Fibroblast of lung (primary cell): ENCODE data around the gene COQ3. TPM values are rescaled to one million over a fixed set of nuclear protein-coding genes. Genes with fewer than 3 reads are reported as not detected.

Experiments
- DNase-seq, 2 donors: peaks; one replicate each; pipeline versions ENCODE4 v3.0.0 to v3.0.0-alpha.2; 2010; ENCODE audit warnings: low read depth in 2 of 2
- H2AFZ ChIP-seq: 2 replicates; pipeline ENCODE4 v1.5.1; 2012; ENCODE audit warnings: low read length, control low read depth, inconsistent platforms
- H3K27ac ChIP-seq: 2 replicates; pipeline ENCODE4 v1.5.1; 2011; ENCODE audit warnings: low read length, control low read depth; ENCODE audit not compliant: insufficient read depth
- H3K27me3 ChIP-seq: 2 replicates; pipeline ENCODE4 v1.5.1; 2011; ENCODE audit warnings: mild to moderate bottlenecking, low read length; ENCODE audit not compliant: control insufficient read depth, insufficient read depth
- H3K36me3 ChIP-seq: 2 replicates; pipeline ENCODE4 v1.5.1; 2011; ENCODE audit warnings: low read length; ENCODE audit not compliant: control insufficient read depth, insufficient read depth
- H3K4me1 ChIP-seq: 2 replicates; pipeline ENCODE4 v1.5.1; 2011; ENCODE audit warnings: low read length; ENCODE audit not compliant: control insufficient read depth, insufficient read depth; ENCODE audit errors: extremely low read depth
- H3K4me2 ChIP-seq: 2 replicates; pipeline ENCODE4 v1.5.1; 2011; ENCODE audit warnings: low read length, control low read depth; ENCODE audit not compliant: insufficient read depth; ENCODE audit errors: extremely low read depth
- H3K4me3 ChIP-seq, 4 experiments: fragments of 200-600 bp in 1 of 4; sonication (generic) in 1 of 4; replicated peaks in 1 of 4; 2 replicates each; pipeline ENCODE4 v1.5.1; 2011 to 2016; ENCODE audit warnings: low read length in 4 of 4, low read depth in 3 of 4, mild to moderate bottlenecking in 3 of 4, control low read depth in 2 of 4, inconsistent platforms in 1 of 4, mixed read lengths in 1 of 4; ENCODE audit not compliant: insufficient read depth in 1 of 4; ENCODE audit errors: control extremely low read depth in 1 of 4
- H3K79me2 ChIP-seq: 2 replicates; pipeline ENCODE4 v1.5.1; 2012; ENCODE audit warnings: mild to moderate bottlenecking, low read length, inconsistent platforms; ENCODE audit not compliant: control insufficient read depth, insufficient read depth
- H3K9ac ChIP-seq: 2 replicates; pipeline ENCODE4 v1.5.1; 2011; ENCODE audit warnings: mild to moderate bottlenecking, low read length, control low read depth; ENCODE audit not compliant: insufficient read depth
- H3K9me3 ChIP-seq: 2 replicates; pipeline ENCODE4 v1.5.1; 2012; ENCODE audit warnings: low read depth, low read length; ENCODE audit not compliant: control insufficient read depth, insufficient read depth
- H4K20me1 ChIP-seq: 2 replicates; pipeline ENCODE4 v1.5.1; 2011; ENCODE audit warnings: low read length; ENCODE audit not compliant: control insufficient read depth, insufficient read depth; ENCODE audit errors: extremely low read depth
- CTCF ChIP-seq, 2 donors: IDR thresholded peaks in 1 of 2; conservative IDR thresholded peaks in 1 of 2; 1 replicate in 1 of 2; 2 replicates in 1 of 2; pipeline ENCODE4 v1.5.1; 2011 to 2012; ENCODE audit warnings: low read length in 2 of 2, control low read depth in 1 of 2, inconsistent platforms in 1 of 2, low read depth in 1 of 2, mild to moderate bottlenecking in 1 of 2
- EZH2 ChIP-seq: IDR thresholded peaks from 2 replicates; pipeline ENCODE4 v1.5.1; 2012; ENCODE audit warnings: low read length, control low read depth, mild to moderate bottlenecking; ENCODE audit errors: missing control alignments
- polyA plus RNA-seq, 2 donors: library from polyadenylated mRNA; depleted of rRNA in 1 of 2; stranded (reverse) in 1 of 2; unstranded in 1 of 2; fragments of >200 nt; gene quantifications; 2 replicates each; pipeline ENCODE4 v1.2.1, GENCODE V29; 2011 to 2012; ENCODE audit warnings: missing spikeins in 1 of 2
- total RNA-seq: library from RNA; depleted of rRNA; stranded (reverse); fragments of >200 nt; gene quantifications from 2 replicates; pipeline ENCODE4 v1.2.1, GENCODE V29; 2014

The COQ3 gene
- total and polyA plus RNA-seq, 2 donors (not counting 1 experiment from before 2014, with no cell fraction given), result 5.3 to 13.3 TPM

- Histone ChIP-seq H3K27me3 (peaks cover 2% of the 10 kb centered on the region), H3K4me2 (no peak overlapping the region), H4K20me1 (no peaks in the 10 kb centered on the region), H3K36me3 (no peaks in the 10 kb centered on the region), H3K9ac (no peak overlapping the region), H3K4me1 (no peaks in the 10 kb centered on the region), H2AFZ (no peak overlapping the region), H3K27ac (no peak overlapping the region), H3K9me3 (no peaks in the 10 kb centered on the region), H3K4me3 (no peak overlapping the region), H3K79me2 (no peaks in the 10 kb centered on the region)
- TF ChIP-seq EZH2 (no peak), CTCF (conservative IDR thresholded peaks at IDR 0.05 in 1 of 2, IDR thresholded peaks at IDR 0.05 in 1 of 2; ENCODE audit: low read depth in 1 of 2, low read length in 2 of 2) (no peak)
- no peak for DNase-seq
Observed at GRCh38 chr6:99359800-99360199, 34.2 kb downstream of the COQ3 start.

DNA sequence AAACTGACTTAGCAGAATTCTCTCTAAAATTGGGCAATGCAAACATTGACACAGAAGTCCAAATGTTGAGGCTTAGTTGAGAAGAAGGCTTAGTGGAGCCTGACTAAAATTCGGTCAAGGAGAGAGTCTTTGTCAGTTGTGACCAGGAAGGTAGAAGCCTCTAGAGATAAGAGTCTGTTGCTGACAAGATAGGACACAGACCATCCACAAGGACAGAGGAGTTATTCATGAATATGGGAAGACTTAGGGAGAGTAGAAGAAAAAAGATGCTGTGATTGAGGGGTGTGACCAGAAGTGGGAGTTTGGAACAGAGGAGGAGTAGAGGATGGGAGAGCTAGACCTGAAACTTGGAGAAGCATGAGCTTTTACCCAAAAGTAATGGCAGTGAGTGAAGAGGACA, 37.4 kb downstream of the COQ3 start:
- no peaks in the 10 kb centered on the region for H4K20me1 ChIP-seq
- no peaks in the 10 kb centered on the region for H3K4me1 ChIP-seq
- H3K36me3 ChIP-seq, result no peaks in the 10 kb centered on the region
- H3K4me2 ChIP-seq, result no peak overlapping the region
- no peak overlapping the region for H3K4me3 ChIP-seq
- no peaks in the 10 kb centered on the region for H3K79me2 ChIP-seq
- no peak for DNase-seq
- TF ChIP-seq EZH2 (no peak), CTCF (conservative IDR thresholded peaks at IDR 0.05 in 1 of 2, IDR thresholded peaks at IDR 0.05 in 1 of 2; ENCODE audit: low read depth in 1 of 2, low read length in 2 of 2) (no peak)
- no peak overlapping the region for H3K27ac ChIP-seq
- no peak overlapping the region for H2AFZ ChIP-seq
- no peaks in the 10 kb centered on the region for H3K9me3 ChIP-seq
- no peak overlapping the region for H3K9ac ChIP-seq
- peaks cover 6% of the 10 kb centered on the region for H3K27me3 ChIP-seq

DNA sequence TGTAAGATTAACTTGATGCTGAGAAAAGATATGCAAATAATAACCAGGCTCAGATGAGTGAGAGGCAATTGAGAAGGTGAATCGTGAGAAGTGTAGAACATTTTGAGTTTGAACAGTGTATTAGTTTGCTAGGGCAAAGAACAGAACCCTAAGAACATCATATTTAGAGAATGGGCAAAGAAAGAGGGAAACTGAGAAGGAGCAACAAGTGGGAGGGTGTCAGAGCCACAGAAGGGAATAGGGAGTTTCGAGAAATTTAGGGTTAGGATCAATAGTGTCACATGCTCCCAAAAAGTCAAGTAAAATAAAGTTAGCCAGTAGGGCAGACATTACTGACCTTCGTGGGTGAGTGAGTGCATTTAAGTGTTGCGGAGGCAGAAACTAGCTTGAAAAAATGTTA, 39.0 kb downstream of the COQ3 start:
- Histone ChIP-seq H3K4me1 (no peaks in the 10 kb centered on the region), H3K36me3 (no peaks in the 10 kb centered on the region), H3K27me3 (peaks cover 6% of the 10 kb centered on the region), H3K27ac (no peak overlapping the region), H2AFZ (no peak overlapping the region), H3K79me2 (no peaks in the 10 kb centered on the region), H3K9ac (no peak overlapping the region), H3K4me3 (no peak overlapping the region), H4K20me1 (no peaks in the 10 kb centered on the region), H3K9me3 (no peaks in the 10 kb centered on the region), H3K4me2 (no peak overlapping the region)
- TF ChIP-seq CTCF (conservative IDR thresholded peaks at IDR 0.05 in 1 of 2, IDR thresholded peaks at IDR 0.05 in 1 of 2; ENCODE audit: low read depth in 1 of 2, low read length in 2 of 2), result no peak
- TF ChIP-seq EZH2, result no peak
- DNase-seq, result no peak
